ENCODE data around the gene CNOT1.

GRCh38 chr16:58614212-58614611 is 15.4 kb downstream of the CNOT1 start:
- no peak for TF ChIP-seq POLR2A (IDR thresholded peaks at IDR 0.05)
- TF ChIP-seq CTCF (IDR thresholded peaks at IDR 0.05), result no peak

All from testis (tissue), 2 donors.